Neural progenitor cell (in vitro differentiated cells): ENCODE data around the gene SFXN5. TPM values are rescaled to one million over a fixed set of nuclear protein-coding genes. Genes with fewer than 3 reads are reported as not detected.

Experiments used
- DNase-seq: peaks from one replicate; pipeline ENCODE4 v3.0.0-alpha.2; 2016; ENCODE audit warnings: low spot score
- H2AFZ ChIP-seq: fragments of 200-600 bp; sonication (generic); replicated peaks from 2 replicates; pipeline ENCODE4 v1.6.1; 2016; ENCODE audit warnings: antibody characterized with exemption
- H3F3A ChIP-seq: fragments of 200-600 bp; sonication (generic); 2 replicates; pipeline ENCODE4 v1.6.1; 2016; ENCODE audit warnings: antibody characterized with exemption, low read depth
- H3K27ac ChIP-seq: fragments of 200-600 bp; sonication (generic); 2 replicates; pipeline ENCODE4 v1.5.1; 2016; ENCODE audit warnings: mild to moderate bottlenecking
- H3K27me3 ChIP-seq: fragments of 200-600 bp; sonication (generic); 2 replicates; pipeline ENCODE4 v1.6.1; 2016; ENCODE audit warnings: mild to moderate bottlenecking, moderate library complexity
- H3K36me3 ChIP-seq: fragments of 200-600 bp; sonication (generic); 2 replicates; pipeline ENCODE4 v1.5.1; 2016
- H3K4me1 ChIP-seq: fragments of 200-600 bp; sonication (generic); 2 replicates; pipeline ENCODE4 v1.6.1; 2016; ENCODE audit warnings: mixed run types
- H3K4me2 ChIP-seq: fragments of 200-600 bp; sonication (generic); 2 replicates; pipeline ENCODE4 v1.6.1; 2016
- H3K4me3 ChIP-seq: fragments of 200-600 bp; sonication (generic); 2 replicates; pipeline ENCODE4 v1.5.1; 2016
- H3K79me2 ChIP-seq: fragments of 200-600 bp; sonication (generic); 2 replicates; pipeline ENCODE4 v1.6.1; 2016; ENCODE audit warnings: low read depth
- H3K9ac ChIP-seq: fragments of 200-600 bp; sonication (generic); 2 replicates; pipeline ENCODE4 v1.6.1; 2016
- H3K9me3 ChIP-seq: fragments of 200-600 bp; sonication (generic); 2 replicates; pipeline ENCODE4 v1.5.1; 2016; ENCODE audit warnings: low read depth
- H4K20me1 ChIP-seq: fragments of 200-600 bp; sonication (generic); 2 replicates; pipeline ENCODE4 v1.6.1; 2016; ENCODE audit warnings: low read depth
- H3K27ac Mint-ChIP-seq: 3 replicates; pipeline ENCODE4 v1.8.0; 2021; ENCODE audit warnings: mixed read lengths
- H3K27me3 Mint-ChIP-seq: 2 replicates; pipeline ENCODE4 v1.8.0; 2022; ENCODE audit warnings: low read depth, mild to moderate bottlenecking, inconsistent platforms, moderate library complexity, mixed read lengths; ENCODE audit not compliant: insufficient read depth
- H3K36me3 Mint-ChIP-seq: 3 replicates; pipeline ENCODE4 v1.8.0; 2021; ENCODE audit warnings: mixed read lengths
- H3K4me1 Mint-ChIP-seq: 3 replicates; pipeline ENCODE4 v1.8.0; 2021; ENCODE audit warnings: mixed read lengths
- H3K4me3 Mint-ChIP-seq: 3 replicates; pipeline ENCODE4 v1.8.0; 2021; ENCODE audit warnings: mild to moderate bottlenecking, moderate library complexity, mixed read lengths
- H3K9me3 Mint-ChIP-seq: 3 replicates; pipeline ENCODE4 v1.8.0; 2020; ENCODE audit warnings: mixed read lengths
- CTCF ChIP-seq: fragments of 200-600 bp; sonication (generic); IDR thresholded peaks from 2 replicates; pipeline ENCODE4 v1.5.1; 2017; ENCODE audit warnings: antibody characterized with exemption, mild to moderate bottlenecking
- EZH2 ChIP-seq: fragments of 200-600 bp; sonication (generic); IDR thresholded peaks from 2 replicates; pipeline ENCODE4 v1.6.1; 2017; ENCODE audit warnings: antibody characterized with exemption, mild to moderate bottlenecking, moderate library complexity
- EZH2phosphoT487 ChIP-seq: fragments of 200-600 bp; sonication (generic); IDR thresholded peaks from 2 replicates; pipeline ENCODE4 v1.6.1; 2017; ENCODE audit warnings: antibody characterized with exemption
- total RNA-seq: library from RNA; depleted of rRNA; stranded (reverse); fragments of >200 nt; gene quantifications from 2 replicates; pipeline ENCODE4 v1.2.3, GENCODE V29; 2015; ENCODE audit warnings: low replicate concordance

SFXN5 gene
- total RNA-seq, 1 donor from 2014 or later = 3.4 TPM

- H3K4me3 Mint-ChIP-seq = no peak overlapping the region
- H3K4me1 Mint-ChIP-seq = peaks cover under 1% of the 10 kb centered on the region
These were observed 103.2 kb downstream of the SFXN5 start for GRCh38 chr2:72968286-72968685.

GRCh38 chr2:72965770-72966450, 105.6 kb downstream of the SFXN5 start:
- H3K27ac ChIP-seq = no peak overlapping the region
- H2AFZ ChIP-seq = no peak overlapping the region
- H3K4me2 ChIP-seq = no peak overlapping the region
- no peaks in the 10 kb centered on the region for H3K27me3 ChIP-seq
- no peak overlapping the region for H3K9ac ChIP-seq
- Mint-ChIP-seq H3K9me3 (no peaks in the 10 kb centered on the region), H3K36me3 (peaks cover 3% of the 10 kb centered on the region), H3K27me3 (peaks cover 9% of the 10 kb centered on the region), H3K27ac (no peak overlapping the region), H3K4me1 (peaks cover 9% of the 10 kb centered on the region), H3K4me3 (no peak overlapping the region)
- no peaks in the 10 kb centered on the region for H3K9me3 ChIP-seq
- peaks cover 5% of the 10 kb centered on the region for H3F3A ChIP-seq
- no peaks in the 10 kb centered on the region for H3K79me2 ChIP-seq
- no peak overlapping the region for H3K4me3 ChIP-seq
- H3K4me1 ChIP-seq = peaks cover 26% of the 10 kb centered on the region
- H3K36me3 ChIP-seq = no peaks in the 10 kb centered on the region
- H4K20me1 ChIP-seq = no peaks in the 10 kb centered on the region
- no peak for TF ChIP-seq CTCF
- TF ChIP-seq EZH2 = no peak
- TF ChIP-seq EZH2phosphoT487 = no peak
- no peak for DNase-seq

More at GRCh38 chr2:72968286-72968685, 103.2 kb downstream of the SFXN5 start:
- Histone ChIP-seq H3K36me3 (no peaks in the 10 kb centered on the region), H3K9ac (no peak overlapping the region), H3K4me3 (no peak overlapping the region), H3K4me2 (no peak overlapping the region), H3K79me2 (no peaks in the 10 kb centered on the region), H3K27ac (no peak overlapping the region), H3K4me1 (peaks cover 9% of the 10 kb centered on the region), H3F3A (peaks cover under 1% of the 10 kb centered on the region), H4K20me1 (no peaks in the 10 kb centered on the region), H3K27me3 (no peaks in the 10 kb centered on the region), H2AFZ (no peak overlapping the region), H3K9me3 (no peaks in the 10 kb centered on the region)
- H3K27ac Mint-ChIP-seq = no peak overlapping the region
- no peak for TF ChIP-seq EZH2phosphoT487
- no peak for TF ChIP-seq CTCF
- no peak for TF ChIP-seq EZH2
- peaks cover 3% of the 10 kb centered on the region for H3K36me3 Mint-ChIP-seq
- peaks cover 13% of the 10 kb centered on the region for H3K27me3 Mint-ChIP-seq
- no peaks in the 10 kb centered on the region for H3K9me3 Mint-ChIP-seq
- DNase-seq = no peak

GRCh38 chr2:72965016-72965415, 106.5 kb downstream of the SFXN5 start:
- TF ChIP-seq EZH2 (no peak), CTCF (no peak), EZH2phosphoT487 (no peak)
- Histone ChIP-seq H4K20me1 (no peaks in the 10 kb centered on the region), H3K36me3 (no peaks in the 10 kb centered on the region), H3K4me2 (no peak overlapping the region), H3K9ac (no peak overlapping the region), H3K27me3 (no peaks in the 10 kb centered on the region), H3F3A (peaks cover 5% of the 10 kb centered on the region), H3K9me3 (no peaks in the 10 kb centered on the region), H3K4me3 (no peak overlapping the region), H2AFZ (no peak overlapping the region), H3K79me2 (no peaks in the 10 kb centered on the region), H3K27ac (no peak overlapping the region), H3K4me1 (peaks cover 29% of the 10 kb centered on the region)
- peaks cover 2% of the 10 kb centered on the region for H3K9me3 Mint-ChIP-seq
- peaks cover 6% of the 10 kb centered on the region for H3K27me3 Mint-ChIP-seq
- no peak for DNase-seq
- peaks cover 11% of the 10 kb centered on the region for H3K4me1 Mint-ChIP-seq
- H3K27ac Mint-ChIP-seq = no peak overlapping the region
- H3K36me3 Mint-ChIP-seq = peaks cover 3% of the 10 kb centered on the region
- H3K4me3 Mint-ChIP-seq = no peak overlapping the region
